Activated CD4-positive, alpha-beta T cell treated with anti-CD3 and anti-CD28 coated beads for 48 hours (primary cell): ENCODE data around the gene PDE3B.
"Not testable (repeated sequence)": the region's sequence is repeated elsewhere in the genome, so short reads cannot be mapped to it uniquely, and the experiment has no call there.

Source experiments
- DNase-seq: peaks from one replicate; pipeline ENCODE4 v3.0.0-alpha.2; 2020

The PDE3B gene

DNA sequence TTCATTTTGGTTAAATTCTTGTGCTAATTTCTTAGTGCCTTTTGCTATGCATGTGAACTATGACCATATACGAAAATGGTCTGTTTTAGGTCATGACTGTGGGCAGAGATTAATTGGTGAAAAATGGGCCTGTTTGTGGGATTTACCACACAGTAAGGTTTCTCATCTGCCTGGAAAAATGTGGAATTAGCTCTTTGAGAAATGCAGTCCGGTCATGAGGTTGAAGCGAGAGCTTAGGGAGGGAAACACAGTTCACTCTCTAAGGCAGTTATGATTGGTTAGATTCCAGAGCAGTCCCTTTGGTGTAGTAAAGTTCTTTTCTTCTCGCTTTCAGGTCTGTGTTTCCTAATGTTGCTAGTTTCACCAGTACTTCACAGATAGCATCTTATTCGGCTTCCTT, 1.2 kb upstream of the PDE3B start:
- no peak for DNase-seq

DNA sequence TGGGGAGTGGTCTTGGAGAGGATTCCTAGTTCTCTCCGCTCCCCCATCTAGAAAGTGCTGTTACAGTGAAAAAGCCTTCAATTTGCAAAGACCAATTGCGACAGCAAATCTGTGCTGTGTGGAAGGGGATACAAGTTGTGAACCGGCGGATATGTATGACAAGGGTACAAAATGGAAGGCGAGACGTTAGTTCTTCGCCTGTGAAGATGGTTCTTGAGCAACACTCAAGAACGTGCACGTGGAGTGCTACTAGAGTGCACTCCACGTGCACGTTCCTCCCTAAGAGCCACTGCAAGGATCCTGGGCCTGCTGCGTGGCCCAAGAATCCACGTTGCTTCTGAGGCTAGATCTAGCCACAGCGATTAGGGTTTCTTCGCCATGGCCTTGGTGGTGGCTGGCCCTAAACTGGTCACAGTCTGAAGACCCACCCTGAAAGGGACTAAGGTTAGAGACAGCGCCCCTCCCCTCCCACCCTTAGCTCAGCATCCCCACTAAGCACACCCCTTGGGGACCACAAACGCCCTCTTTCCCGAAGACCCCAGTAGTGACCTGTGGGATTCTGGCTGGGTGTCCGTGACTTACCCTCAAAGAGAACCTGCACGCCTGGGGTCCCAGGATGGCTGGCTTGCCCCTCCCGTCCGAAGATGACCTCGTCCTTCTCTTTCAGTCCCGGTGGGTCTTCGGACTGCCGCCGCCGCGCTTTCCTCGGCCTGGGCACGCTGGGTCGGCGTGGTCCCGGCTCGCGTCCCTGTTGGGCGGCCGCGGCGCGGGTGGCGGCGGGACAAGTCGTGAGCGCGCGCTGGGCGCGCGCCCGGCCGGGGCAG, 519 bp upstream of the PDE3B start:
- DNase-seq: peak; percentile 37

DNA sequence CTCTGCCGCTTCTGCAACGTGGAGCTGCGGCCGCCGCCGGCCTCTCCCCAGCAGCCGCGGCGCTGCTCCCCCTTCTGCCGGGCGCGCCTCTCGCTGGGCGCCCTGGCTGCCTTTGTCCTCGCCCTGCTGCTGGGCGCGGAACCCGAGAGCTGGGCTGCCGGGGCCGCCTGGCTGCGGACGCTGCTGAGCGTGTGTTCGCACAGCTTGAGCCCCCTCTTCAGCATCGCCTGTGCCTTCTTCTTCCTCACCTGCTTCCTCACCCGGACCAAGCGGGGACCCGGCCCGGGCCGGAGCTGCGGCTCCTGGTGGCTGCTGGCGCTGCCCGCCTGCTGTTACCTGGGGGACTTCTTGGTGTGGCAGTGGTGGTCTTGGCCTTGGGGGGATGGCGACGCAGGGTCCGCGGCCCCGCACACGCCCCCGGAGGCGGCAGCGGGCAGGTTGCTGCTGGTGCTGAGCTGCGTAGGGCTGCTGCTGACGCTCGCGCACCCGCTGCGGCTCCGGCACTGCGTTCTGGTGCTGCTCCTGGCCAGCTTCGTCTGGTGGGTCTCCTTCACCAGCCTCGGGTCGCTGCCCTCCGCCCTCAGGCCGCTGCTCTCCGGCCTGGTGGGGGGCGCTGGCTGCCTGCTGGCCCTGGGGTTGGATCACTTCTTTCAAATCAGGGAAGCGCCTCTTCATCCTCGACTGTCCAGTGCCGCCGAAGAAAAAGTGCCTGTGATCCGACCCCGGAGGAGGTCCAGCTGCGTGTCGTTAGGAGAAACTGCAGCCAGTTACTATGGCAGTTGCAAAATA, 816 bp downstream of the PDE3B start:
- DNase-seq: peak; percentile 56

DNA sequence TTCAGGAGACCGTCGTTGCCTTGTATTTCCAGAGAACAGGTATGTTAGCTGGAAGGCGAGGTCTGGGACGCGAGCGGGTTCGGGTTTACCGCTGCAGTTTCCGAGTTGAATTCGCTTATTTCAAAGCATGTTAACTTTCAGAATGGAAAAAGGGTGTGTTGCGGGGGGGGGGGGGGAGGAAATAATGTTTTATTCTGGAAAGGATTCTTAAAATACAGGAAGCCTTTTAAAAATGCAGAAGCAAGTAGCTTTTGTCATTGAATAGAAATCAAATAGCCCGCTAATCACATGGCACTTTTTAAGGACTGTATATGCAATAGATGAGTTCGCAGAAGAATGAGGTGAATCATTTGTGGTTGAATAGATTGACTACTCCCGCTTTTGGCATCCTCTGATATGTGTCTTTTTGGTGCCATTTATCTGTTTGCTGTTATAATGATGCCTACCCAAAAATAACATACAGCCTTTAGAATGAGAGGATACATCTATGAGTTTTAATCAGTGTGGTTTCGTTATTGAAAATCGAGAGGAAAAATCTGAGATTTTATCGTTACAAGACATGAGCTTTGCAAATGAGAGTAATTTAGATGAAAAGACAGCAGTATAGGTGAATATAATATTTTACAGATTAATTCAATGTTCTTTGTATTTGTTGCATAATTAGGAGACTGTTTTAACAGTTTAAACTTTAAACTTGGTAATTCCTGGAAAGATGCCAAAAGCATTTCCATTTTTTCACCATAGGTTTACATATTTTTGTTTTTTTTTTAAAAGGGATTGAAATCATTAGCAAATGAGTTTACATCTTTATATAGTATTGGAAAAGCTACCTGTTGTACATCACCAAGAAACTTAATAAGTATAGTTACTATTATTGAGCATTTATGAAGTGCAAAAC, 1.7 kb downstream of the PDE3B start:
- DNase-seq: no peak

DNA sequence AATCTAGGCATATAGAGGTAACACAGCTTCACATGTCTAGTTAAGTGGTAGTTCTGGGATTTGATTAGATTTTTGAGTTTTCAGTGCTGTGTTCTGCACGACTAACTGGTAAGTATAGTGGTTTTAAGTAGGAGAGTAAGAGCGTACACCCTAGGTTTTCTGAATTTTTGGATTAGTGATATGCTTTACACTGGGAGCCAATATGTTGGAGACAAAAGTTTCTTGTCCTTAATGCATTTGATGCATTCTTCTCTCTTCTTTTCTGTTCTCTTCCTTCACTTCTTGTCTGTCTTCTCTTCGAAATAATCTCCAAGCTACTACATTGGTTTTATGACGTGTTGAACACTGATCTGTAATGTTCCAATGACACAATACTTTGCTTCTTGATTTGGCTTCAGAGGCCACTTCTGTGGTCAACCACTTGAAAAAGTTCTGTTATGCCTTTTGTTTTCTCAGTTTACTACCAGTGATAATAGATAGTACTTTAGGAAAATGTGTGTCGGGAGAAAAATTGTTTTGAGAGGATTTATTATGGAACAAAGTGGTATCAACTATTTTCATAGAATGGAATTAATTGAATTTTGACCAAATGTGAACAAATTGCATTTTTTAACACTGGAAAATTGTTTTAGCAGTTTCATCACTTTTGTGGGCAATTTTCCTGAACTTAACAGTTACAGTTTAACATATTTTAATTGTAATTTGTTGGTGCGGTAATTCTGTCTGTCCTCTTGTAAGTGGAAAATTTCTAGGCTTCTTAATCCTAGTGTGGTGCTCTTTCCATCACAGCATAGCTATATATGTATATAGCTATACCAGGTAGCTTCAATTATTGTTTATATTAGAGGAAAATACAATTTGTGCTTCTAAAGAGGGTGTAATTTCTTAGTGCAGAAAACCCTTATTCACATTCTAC, 2.6 kb downstream of the PDE3B start:
- no peak for DNase-seq

DNA sequence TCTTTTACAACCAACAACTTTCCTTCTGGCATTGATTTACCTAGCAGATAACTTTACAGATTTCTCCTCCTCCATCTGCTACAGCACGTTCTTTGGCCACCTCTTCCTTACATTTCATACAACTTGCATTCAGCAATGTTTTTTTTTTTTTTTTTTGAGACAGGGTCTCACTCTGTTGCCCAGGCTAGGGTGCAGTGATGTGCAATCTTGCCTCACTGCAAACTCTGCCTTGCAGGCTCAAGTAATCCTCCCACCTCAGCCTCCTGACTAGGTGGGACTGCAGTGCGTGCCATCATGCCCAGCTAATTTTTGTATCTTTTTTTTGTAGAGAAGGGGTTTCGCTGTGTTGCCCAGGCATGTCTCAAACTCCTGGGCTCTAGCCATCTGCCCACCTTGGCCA, 6.5 kb downstream of the PDE3B start:
- DNase-seq: no peak

DNA sequence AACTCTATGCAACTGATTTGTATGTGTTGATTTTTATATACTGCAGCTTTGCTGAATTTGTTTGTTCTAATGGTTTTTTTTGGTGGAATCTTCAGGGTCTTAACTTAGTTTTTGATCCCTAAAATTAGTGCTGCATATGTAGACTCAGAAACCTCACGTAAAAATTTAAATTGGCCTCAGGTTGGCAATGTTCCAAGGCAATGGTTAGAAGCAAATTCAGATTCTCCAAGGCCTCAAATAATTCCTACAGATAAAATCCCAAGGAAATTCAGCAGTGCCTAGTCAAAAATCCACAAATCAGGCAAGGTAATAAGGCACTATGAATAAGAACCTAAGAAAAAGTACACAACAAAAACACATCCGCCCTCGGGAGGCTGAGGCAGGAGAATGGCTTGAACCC, 9.5 kb downstream of the PDE3B start:
- DNase-seq: no peak

DNA sequence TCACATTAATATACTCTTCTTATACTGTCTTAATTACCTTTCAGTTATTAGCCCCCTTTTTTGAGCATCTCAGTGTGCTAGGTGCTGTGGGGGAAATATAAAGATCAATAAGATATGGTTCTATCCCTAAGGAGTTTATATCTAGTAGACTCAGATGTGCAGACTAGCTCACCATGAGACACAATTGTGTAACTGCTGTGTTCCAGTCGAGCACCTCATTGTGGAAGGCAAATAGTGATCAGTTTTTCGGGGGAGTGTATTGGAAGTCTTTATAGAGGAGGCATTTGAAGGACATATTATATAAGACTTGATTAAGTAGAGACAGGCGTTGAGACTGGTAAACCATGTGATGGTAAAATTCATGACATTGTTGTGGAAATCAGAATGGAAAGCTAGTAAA, 11.8 kb downstream of the PDE3B start:
- DNase-seq: no peak

DNA sequence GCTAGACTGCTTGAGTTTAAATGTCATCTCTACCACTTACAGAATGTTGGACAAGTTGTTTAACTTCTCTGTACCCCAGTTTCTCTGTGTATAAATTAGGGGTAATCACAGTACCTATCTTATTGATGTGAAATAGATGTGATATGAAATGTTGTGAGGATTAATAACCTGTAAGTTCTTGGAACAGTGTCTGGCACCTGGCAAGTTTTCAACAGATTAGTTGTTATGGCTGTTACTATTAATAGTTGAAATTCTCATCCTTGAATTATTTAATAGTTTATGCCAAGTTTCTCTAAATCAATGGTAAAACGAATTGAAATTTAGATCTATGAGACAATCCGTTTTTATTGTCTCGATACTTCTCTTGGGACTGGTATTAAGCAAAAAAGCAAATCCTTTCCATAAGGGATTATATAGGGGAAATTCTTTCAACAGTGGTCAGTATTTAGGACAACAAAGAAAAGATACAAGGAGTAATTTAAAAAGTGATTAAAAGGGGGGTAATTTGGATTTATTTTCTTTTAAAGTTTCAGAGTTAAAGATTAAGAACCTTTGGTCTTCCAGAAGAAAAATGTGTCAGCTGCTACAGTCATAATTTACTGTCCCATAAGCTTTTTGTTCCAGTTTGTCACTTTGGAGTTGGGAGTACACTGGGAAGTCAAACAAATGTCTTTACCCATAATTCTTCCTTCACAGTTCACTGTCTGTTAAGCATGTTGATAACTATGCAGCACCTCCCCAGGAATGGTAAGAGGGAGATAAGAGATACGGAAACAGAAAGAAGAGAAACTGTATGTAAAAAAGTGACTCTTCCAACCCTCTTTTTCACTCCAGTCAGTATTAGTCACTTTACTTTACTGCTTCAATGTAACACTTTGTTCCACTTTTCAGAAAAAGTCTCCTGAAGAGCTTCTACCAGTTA, 13.2 kb downstream of the PDE3B start:
- DNase-seq: no peak

DNA sequence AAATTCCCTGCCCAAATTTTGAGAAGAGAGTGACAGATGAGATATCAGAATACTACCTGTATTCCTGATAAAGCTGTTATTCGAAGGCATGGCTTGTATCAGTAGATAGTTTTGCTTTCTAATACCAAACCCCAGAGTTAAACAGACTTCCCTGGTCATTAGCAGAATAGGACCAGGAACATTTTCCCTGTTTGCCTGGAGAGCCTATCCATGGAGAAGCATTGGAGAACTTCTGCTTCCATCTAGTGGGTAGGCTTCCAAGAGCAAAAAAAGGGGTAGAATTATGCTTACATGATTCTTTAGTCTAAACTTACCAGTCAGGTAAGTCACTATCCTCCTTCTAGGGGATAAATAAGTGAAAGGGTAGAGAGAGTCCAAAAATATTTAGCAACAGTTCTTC, 14.2 kb downstream of the PDE3B start:
- no peak for DNase-seq

DNA sequence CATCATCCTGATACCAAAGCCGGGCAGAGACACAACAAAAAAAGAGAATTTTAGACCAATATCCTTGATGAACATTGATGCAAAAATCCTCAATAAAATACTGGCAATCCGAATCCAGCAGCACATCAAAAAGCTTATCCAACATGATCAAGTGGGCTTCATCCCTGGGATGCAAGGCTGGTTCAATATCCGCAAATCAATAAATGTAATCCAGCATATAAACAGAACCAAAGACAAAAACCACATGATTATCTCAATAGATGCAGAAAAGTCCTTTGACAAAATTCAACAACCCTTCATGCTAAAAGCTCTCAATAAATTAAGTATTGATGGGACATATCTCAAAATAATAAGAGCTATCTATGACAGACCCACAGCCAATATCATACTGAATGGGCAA, 21.3 kb downstream of the PDE3B start:
- DNase-seq: not testable (repeated sequence)

DNA sequence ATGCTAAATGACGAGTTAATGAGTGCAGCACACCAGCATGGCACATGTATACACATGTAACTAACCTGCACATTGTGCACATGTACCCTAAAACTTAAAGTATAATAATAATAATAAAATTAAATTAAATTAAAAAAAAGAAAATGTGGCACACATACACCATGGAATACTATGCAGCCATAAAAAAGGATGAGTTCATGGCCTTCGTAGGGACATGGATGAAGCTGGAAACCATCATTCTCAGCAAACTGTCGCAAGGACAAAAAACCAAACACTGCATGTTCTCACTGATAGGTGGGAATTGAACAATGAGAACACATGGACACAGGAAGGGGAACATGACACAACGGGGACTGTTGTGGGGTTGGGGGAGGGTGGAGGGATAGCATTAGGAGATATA, 23.7 kb downstream of the PDE3B start:
- DNase-seq: not testable (repeated sequence)

DNA sequence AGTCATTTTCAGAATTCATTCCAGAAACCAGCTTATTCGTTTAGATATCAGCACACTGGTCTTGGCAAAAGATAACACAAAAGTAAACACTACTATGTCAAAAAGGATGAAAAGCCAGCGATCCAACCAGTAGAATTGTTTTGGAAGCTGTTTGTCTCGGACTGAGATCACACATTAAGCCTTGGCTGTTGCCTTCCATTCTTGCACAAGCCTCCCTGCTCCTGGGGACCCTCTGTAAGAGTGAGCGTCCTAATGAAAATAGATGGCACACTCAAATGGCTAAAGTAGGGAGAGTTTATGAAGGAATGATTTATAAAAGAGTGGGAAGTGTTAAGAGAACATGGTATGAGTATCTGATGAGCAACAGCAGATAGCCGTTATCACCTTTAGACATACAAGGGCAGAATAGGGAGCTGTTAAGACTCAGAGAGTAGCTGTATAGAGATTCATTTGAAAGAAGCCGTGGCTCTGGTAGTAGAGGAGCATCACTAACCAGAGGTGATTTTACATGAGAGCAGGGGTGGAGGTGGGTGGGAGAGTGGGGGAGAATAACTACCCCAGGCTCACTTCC, 25.2 kb downstream of the PDE3B start:
- DNase-seq: no peak

DNA sequence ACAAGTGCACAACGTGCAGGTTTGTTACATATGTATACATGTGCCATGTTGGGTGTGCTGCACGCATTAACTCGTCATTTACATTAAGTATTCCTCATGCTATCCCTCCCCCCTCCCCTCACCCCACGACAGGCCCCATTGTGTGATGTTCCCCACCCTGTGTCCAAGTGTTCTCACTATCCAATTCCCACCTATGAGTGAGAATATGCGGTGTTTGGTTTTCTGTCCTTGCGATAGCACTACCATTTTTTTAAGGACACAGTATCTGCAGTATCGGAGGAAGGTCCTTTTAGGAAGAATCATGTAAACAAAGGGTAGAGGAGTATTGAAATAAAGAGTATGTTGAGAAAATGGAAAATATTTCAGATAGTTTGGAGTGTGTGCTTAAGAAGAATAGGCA, 25.9 kb downstream of the PDE3B start:
- no peak for DNase-seq

DNA sequence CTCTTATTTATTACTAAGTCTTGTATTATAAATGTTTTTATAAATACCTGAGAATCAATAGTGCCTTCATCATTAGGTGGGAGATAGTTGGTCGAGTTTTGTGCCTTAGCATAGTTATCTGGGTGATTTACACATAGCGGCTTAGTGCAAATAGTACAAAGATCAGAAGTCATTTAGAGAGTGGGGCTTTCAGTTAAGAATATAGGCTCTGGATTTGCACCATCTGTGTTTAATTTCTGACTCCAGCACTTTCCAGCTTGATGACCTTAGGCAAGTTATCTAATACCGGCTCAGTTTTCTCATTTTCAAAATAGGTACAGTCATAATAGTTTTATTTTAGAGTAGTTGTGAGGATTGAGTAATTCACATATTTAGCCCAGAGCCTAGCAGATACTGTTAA, 26.4 kb downstream of the PDE3B start:
- DNase-seq: no peak

DNA sequence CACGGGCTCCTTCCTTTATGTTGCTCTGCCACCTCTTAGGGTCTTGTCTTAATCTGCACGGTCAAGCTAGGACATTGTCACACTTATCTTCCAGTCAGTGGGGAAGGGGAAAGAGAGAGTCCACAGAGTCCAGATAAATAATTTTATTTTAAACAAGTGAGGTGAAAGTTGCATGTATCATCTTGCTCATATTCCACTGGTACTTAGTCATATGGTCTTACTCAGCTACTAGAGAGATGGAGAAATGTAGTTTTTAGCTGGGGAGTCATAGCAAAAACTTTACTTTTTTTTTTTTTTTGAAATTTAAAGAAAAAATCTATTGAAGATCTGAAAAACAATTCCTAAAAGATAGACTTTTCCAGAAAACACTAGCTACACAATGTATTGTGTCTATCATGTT, 29.0 kb downstream of the PDE3B start:
- DNase-seq: no peak

DNA sequence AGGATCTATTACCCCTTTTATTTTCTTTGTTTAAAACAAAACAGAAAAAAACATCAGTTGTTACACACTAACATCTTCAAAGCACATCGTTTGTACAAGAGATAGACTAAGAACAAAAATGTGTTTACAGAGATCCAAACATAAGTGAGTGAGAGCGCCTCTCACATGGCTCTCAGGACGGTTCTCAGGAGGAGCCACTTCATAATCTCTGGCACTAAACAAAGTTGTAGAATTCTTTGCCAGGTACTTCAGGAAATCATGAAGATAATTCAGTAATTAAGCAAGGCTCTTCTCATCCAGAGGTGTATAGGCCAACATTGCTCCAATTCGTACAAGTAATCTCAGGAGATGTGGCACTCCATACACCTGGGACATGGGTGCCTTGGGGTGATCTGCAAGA, 29.8 kb downstream of the PDE3B start:
- no peak for DNase-seq

DNA sequence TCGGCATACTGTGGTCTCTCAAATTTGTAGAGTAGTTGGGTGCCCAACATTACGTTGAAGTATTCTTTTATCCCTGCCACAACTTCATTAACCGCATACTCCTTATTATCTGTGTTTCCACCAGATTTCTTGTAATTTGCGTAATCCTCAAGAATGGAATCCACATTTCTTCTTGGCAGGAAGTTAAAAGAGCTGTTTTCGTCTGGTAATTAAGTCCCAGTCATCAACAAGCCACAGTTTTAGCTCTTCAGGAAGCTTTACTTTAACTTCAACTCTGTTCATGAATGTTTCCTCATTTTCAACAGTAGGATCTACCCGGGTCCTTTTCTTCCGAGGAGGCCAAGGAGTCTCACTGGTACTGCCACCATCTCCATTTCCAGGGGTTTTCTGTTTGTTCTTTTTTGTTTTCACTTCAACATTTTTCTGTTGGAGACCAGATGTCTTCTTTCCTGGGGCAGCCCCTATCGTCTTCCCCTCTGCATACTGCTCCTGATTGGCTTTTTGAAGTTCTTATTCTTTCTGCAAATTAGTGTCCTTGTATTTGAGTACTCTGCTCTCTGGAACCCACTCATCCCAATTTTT, 30.3 kb downstream of the PDE3B start:
- no peak for DNase-seq

DNA sequence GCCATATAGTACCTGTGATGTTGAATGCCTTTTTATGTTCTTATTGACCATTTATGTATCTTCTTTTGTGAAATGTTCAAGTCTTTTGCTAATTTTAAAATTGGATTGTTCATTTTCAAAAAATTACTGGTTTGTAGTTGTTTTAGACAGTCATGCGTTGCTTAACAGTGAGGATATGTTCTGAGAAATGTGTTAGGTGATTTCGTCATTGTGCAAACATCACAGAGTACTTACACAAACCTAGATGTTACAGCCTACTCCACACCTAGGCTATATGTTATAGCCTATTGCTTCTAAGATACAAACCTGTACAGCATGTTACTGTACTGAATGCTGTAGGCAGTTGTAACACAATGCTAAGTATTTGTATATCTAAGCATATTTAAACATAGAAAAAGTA, 32.5 kb downstream of the PDE3B start:
- no peak for DNase-seq

DNA sequence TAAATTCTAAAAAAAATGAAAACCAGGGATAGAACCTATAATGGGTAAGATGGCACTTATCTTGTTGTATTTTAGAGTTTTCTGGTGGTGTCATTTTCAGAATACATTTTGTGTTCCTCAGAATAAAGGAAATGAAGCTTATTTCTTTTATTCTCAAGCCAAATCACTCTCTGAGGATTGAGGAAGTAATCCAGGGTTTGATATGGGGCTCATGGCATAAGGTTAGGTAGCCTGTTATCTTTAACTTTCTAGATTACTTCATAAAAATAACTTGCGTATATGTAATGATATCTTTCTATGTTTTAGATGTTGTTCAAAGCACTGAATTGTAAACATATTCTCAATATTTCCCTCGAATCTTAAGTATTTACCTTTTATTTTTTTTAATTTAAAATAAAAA, 33.5 kb downstream of the PDE3B start:
- DNase-seq: no peak
